HUES48 (cell line): ENCODE results near the gene CEACAM3.

Source experiments
- H3K27ac ChIP-seq: one replicate; pipeline ENCODE4 v1.7.0; 2013; ENCODE audit warnings: low read depth, low read length, inconsistent platforms
- H3K27me3 ChIP-seq: 2 replicates; pipeline ENCODE4 v1.6.1; 2013; ENCODE audit warnings: mild to moderate bottlenecking, low read length; ENCODE audit not compliant: control insufficient read depth, insufficient read depth
- H3K36me3 ChIP-seq: 2 replicates; pipeline ENCODE4 v1.6.1; 2013; ENCODE audit warnings: low read length; ENCODE audit not compliant: control insufficient read depth, insufficient read depth
- H3K4me1 ChIP-seq: 2 replicates; pipeline ENCODE4 v1.6.1; 2013; ENCODE audit warnings: mild to moderate bottlenecking, low read length; ENCODE audit not compliant: control insufficient read depth, insufficient read depth
- H3K4me3 ChIP-seq: 2 replicates; pipeline ENCODE4 v1.5.1; 2013; ENCODE audit warnings: mild to moderate bottlenecking, low read depth, low read length
- H3K9ac ChIP-seq: 2 replicates; pipeline ENCODE4 v1.6.1; 2013; ENCODE audit warnings: mild to moderate bottlenecking, low read depth, low read length, moderate library complexity
- H3K9me3 ChIP-seq: 2 replicates; pipeline ENCODE4 v1.6.1; 2013; ENCODE audit warnings: low read length; ENCODE audit not compliant: control insufficient read depth, insufficient read depth

Gene CEACAM3

GRCh38 chr19:41792513-41793413 is 3.6 kb upstream of the CEACAM3 start:
- H3K36me3 ChIP-seq: no peaks in the 10 kb centered on the region
- H3K27me3 ChIP-seq: no peaks in the 10 kb centered on the region
- H3K4me1 ChIP-seq: no peaks in the 10 kb centered on the region
- H3K27ac ChIP-seq: no peak overlapping the region
- no peaks in the 10 kb centered on the region for H3K9me3 ChIP-seq
- H3K4me3 ChIP-seq: no peak overlapping the region
- H3K9ac ChIP-seq: no peak overlapping the region

DNA sequence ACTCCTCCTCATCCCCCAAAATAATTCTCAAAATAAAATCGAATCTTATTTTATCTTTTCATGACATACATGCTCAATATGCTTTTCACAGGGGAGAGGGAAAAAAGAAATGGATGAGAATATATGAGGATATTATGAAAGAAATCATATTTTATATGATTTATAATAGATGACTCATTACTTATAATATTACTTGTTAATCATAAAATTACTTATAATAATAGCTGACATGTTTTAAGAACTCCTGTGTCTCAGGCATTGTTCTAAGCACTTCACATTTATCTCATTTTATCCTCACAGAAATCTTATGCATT is 3.0 kb upstream of the CEACAM3 start:
- H3K36me3 ChIP-seq: no peaks in the 10 kb centered on the region
- H3K9me3 ChIP-seq: no peaks in the 10 kb centered on the region
- no peaks in the 10 kb centered on the region for H3K4me1 ChIP-seq
- H3K4me3 ChIP-seq: no peak overlapping the region
- no peak overlapping the region for H3K9ac ChIP-seq
- no peak overlapping the region for H3K27ac ChIP-seq
- no peaks in the 10 kb centered on the region for H3K27me3 ChIP-seq

GRCh38 chr19:41795031-41795461 is 1.3 kb upstream of the CEACAM3 start:
- H3K4me1 ChIP-seq: no peaks in the 10 kb centered on the region

DNA sequence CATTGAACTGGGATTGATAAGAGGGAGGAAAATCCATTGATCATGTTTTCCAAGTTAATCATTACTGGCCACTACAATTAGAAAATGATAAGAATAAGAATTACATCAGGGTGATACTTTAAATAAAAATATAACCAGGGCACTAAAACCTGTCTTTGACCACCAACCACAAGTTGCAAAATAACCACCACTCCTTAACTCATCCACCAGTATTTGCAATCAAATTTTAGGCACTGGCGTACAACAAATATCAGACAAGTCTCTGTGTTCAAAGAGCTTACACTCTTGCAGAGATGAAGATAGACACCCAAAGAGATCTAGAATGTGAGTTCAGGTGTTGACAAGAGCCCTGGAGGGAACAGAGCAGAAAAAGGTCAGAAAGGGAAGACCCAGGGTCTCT is 514 bp downstream of the CEACAM3 start:
- H3K9ac ChIP-seq: no peak overlapping the region
- H3K36me3 ChIP-seq: no peaks in the 10 kb centered on the region
- no peak overlapping the region for H3K4me3 ChIP-seq
- H3K9me3 ChIP-seq: no peaks in the 10 kb centered on the region
- no peak overlapping the region for H3K27ac ChIP-seq
- H3K4me1 ChIP-seq: no peaks in the 10 kb centered on the region
- H3K27me3 ChIP-seq: no peaks in the 10 kb centered on the region

More at GRCh38 chr19:41795031-41795461, 1.3 kb upstream of the CEACAM3 start:
- no peak overlapping the region for H3K4me3 ChIP-seq
- H3K9ac ChIP-seq: no peak overlapping the region
- H3K9me3 ChIP-seq: no peaks in the 10 kb centered on the region
- H3K27ac ChIP-seq: no peak overlapping the region
- no peaks in the 10 kb centered on the region for H3K27me3 ChIP-seq
- no peaks in the 10 kb centered on the region for H3K36me3 ChIP-seq

DNA sequence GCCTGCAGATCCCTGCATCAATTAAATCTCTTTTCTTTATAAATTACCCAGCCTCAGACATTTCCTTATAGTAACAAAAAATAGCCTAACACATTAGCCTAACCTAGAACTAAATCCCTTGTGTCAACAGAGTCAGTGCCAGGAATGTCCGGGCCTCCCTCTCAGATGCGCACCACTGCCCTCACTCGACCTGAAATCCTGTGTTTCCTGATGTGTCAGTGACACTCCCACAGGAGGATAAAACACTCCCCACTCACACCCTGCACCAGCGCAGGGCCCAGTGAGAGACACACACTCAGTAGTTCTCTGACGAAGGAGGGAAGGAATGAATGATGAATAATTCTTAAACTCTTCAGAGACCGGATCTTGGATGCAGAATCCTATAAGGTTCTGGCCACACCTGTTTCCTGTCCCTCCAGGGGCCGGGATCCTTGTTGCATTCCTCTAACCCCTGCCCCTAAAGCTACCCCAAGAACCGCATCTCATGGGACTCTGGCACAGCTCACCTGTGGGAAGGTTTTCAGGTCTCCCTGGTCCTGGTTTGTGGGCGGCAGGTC is 3.1 kb downstream of the CEACAM3 start:
- Histone ChIP-seq H3K36me3 (no peaks in the 10 kb centered on the region), H3K4me3 (no peak overlapping the region), H3K9ac (no peak overlapping the region), H3K4me1 (no peaks in the 10 kb centered on the region), H3K27me3 (no peaks in the 10 kb centered on the region), H3K9me3 (no peaks in the 10 kb centered on the region), H3K27ac (no peak overlapping the region)

- no peaks in the 10 kb centered on the region for H3K9me3 ChIP-seq
Observed at GRCh38 chr19:41801031-41801430, 4.6 kb downstream of the CEACAM3 start.

DNA sequence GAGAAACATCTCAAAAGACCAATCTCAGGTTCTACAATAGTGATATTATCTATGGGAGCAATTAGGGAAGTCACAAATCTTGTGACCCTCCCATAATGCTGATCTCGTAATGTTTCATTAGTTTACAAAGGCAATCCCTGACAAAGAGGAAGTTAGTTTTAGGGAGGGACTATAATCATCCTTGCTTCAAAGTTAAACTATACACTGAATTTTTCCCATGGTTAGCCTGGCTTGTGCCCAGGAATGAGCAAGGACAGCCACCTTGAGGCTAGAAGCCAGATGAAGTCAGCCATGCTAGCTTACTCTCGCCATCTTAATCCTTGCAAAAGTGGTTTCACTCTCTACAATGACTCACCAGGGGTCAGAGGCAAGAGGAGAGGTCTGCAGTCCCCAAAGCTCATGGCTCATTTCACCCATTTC is 5.4 kb downstream of the CEACAM3 start:
- H3K4me1 ChIP-seq: no peaks in the 10 kb centered on the region
- H3K9ac ChIP-seq: no peak overlapping the region
- no peaks in the 10 kb centered on the region for H3K36me3 ChIP-seq
- no peak overlapping the region for H3K4me3 ChIP-seq
- H3K27ac ChIP-seq: no peak overlapping the region
- no peaks in the 10 kb centered on the region for H3K9me3 ChIP-seq
- no peaks in the 10 kb centered on the region for H3K27me3 ChIP-seq

More at GRCh38 chr19:41801031-41801430, 4.6 kb downstream of the CEACAM3 start:
- Histone ChIP-seq H3K9ac (no peak overlapping the region), H3K27me3 (no peaks in the 10 kb centered on the region), H3K4me3 (no peak overlapping the region), H3K4me1 (no peaks in the 10 kb centered on the region), H3K27ac (no peak overlapping the region), H3K36me3 (no peaks in the 10 kb centered on the region)

GRCh38 chr19:41802770-41803169 is 6.4 kb downstream of the CEACAM3 start:
- Histone ChIP-seq H3K9ac (no peak overlapping the region), H3K4me3 (no peak overlapping the region), H3K36me3 (no peaks in the 10 kb centered on the region), H3K9me3 (no peaks in the 10 kb centered on the region), H3K4me1 (no peaks in the 10 kb centered on the region), H3K27me3 (no peaks in the 10 kb centered on the region), H3K27ac (no peak overlapping the region)

- Histone ChIP-seq H3K27me3 (no peaks in the 10 kb centered on the region), H3K27ac (no peak overlapping the region), H3K9me3 (no peaks in the 10 kb centered on the region), H3K4me3 (no peak overlapping the region), H3K4me1 (no peaks in the 10 kb centered on the region), H3K9ac (no peak overlapping the region), H3K36me3 (no peaks in the 10 kb centered on the region)
Observed at GRCh38 chr19:41804336-41804735, 7.9 kb downstream of the CEACAM3 start.

DNA sequence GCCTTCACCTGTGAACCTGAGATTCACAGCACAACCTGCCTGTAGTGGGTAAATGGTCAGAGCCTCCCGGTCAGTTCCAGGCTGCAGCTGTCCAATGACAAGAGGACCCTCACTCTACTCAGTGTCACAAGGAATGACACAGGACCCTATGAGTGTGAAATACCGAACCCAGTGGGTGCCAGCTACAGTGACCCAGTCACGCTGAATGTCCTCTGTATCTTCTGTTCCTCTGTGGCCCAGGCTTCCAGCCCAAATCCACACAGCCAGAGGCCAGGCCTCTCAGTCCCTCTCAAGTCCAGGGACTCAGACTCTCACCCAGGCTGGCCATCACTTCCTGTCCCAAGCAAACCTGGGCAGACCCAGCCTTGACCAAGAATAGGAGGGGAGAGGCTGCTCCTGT is 10.8 kb downstream of the CEACAM3 start:
- Histone ChIP-seq H3K27ac (no peak overlapping the region), H3K9ac (no peak overlapping the region), H3K36me3 (no peaks in the 10 kb centered on the region), H3K9me3 (no peaks in the 10 kb centered on the region), H3K4me1 (no peaks in the 10 kb centered on the region), H3K27me3 (no peaks in the 10 kb centered on the region), H3K4me3 (no peak overlapping the region)
